ENCODE data around the gene RUFY3.
"Not testable (repeated sequence)": the region's sequence is repeated elsewhere in the genome, so short reads cannot be mapped to it uniquely, and the experiment has no call there.

RUFY3 gene

GRCh38 chr4:70721747-70722146 lies at the start of gene RUFY3:
TSS of gene RUFY3 (plus strand) at chr4:70721964. CDS start at chr4:70722574, 610 bp downstream.
- DNase-seq (ENCODE audit: low read depth in 2 of 2), result no peak

GRCh38 chr4:70674191-70674590 lies 47.6 kb upstream of the RUFY3 start:
- DNase-seq (ENCODE audit: low read depth in 2 of 2), result no peak

GRCh38 chr4:70674731-70675130 lies 47.0 kb upstream of the RUFY3 start:
- DNase-seq (ENCODE audit: low read depth in 2 of 2), result no peak

GRCh38 chr4:70676554-70677090 lies 45.1 kb upstream of the RUFY3 start:
- DNase-seq (ENCODE audit: low read depth in 2 of 2), result no peak

GRCh38 chr4:70678383-70678999 lies 43.3 kb upstream of the RUFY3 start:
- DNase-seq (ENCODE audit: low read depth in 2 of 2), result no peak

- no peak for DNase-seq (ENCODE audit: low read depth in 2 of 2)
Observed at GRCh38 chr4:70680934-70681333, 40.8 kb upstream of the RUFY3 start.

- DNase-seq (ENCODE audit: low read depth in 2 of 2), result no peak
Observed at GRCh38 chr4:70681704-70682103, 40.1 kb upstream of the RUFY3 start.

- not testable (repeated sequence) for DNase-seq (ENCODE audit: low read depth in 2 of 2)
Observed at GRCh38 chr4:70682142-70682541, 39.6 kb upstream of the RUFY3 start.

GRCh38 chr4:70687392-70687791 lies 34.4 kb upstream of the RUFY3 start:
- no peak for DNase-seq (ENCODE audit: low read depth in 2 of 2)

GRCh38 chr4:70687821-70688794 lies 33.7 kb upstream of the RUFY3 start, which contains the start of gene UTP3:
TSS of gene UTP3 (plus strand) at chr4:70688532. CDS start at chr4:70688678, 146 bp downstream.
- DNase-seq (ENCODE audit: low read depth in 2 of 2), result peak; percentile 80 to 88

GRCh38 chr4:70688795-70689231 lies 33.0 kb upstream of the RUFY3 start:
- no peak for DNase-seq (ENCODE audit: low read depth in 2 of 2)

- no peak for DNase-seq (ENCODE audit: low read depth in 2 of 2)
Observed at GRCh38 chr4:70691661-70692060, 30.1 kb upstream of the RUFY3 start.

GRCh38 chr4:70694633-70695032 lies 27.1 kb upstream of the RUFY3 start:
- DNase-seq (ENCODE audit: low read depth in 2 of 2), result not testable (repeated sequence)

GRCh38 chr4:70698435-70698834 lies 23.3 kb upstream of the RUFY3 start:
- DNase-seq (ENCODE audit: low read depth in 2 of 2), result not testable (repeated sequence)

GRCh38 chr4:70700712-70701111 lies 21.1 kb upstream of the RUFY3 start:
- no peak for DNase-seq (ENCODE audit: low read depth in 2 of 2)

GRCh38 chr4:70701271-70701670 lies 20.5 kb upstream of the RUFY3 start:
- no peak for DNase-seq (ENCODE audit: low read depth in 2 of 2)

GRCh38 chr4:70702592-70702991 lies 19.2 kb upstream of the RUFY3 start:
- DNase-seq (ENCODE audit: low read depth in 2 of 2), result not testable (repeated sequence)

GRCh38 chr4:70703619-70704214 lies 18.0 kb upstream of the RUFY3 start:
- no peak for DNase-seq (ENCODE audit: low read depth in 2 of 2)

GRCh38 chr4:70704215-70704930 lies 17.4 kb upstream of the RUFY3 start:
- peak; percentile 31 to 35 for DNase-seq (ENCODE audit: low read depth in 2 of 2)

- no peak for DNase-seq (ENCODE audit: low read depth in 2 of 2)
Observed at GRCh38 chr4:70704931-70705182, 16.9 kb upstream of the RUFY3 start.

GRCh38 chr4:70705183-70706043 lies 16.4 kb upstream of the RUFY3 start:
- peak; percentile 43 to 58 for DNase-seq (ENCODE audit: low read depth in 2 of 2)
